Posterior cingulate gyrus (tissue), 11 donors: ENCODE data around the gene YWHAG.
"Not testable (repeated sequence)": the region's sequence is repeated elsewhere in the genome, so short reads cannot be mapped to it uniquely, and the experiment has no call there.

Experiments
- DNase-seq, 10 donors: peaks; one replicate each; pipeline versions ENCODE4 v3.0.0 to v3.0.0-alpha.2; 2020 to 2021; ENCODE audit warnings: mixed read lengths in 3 of 10
- intact Hi-C: fragments of 100-400 bp; cut with DNase I; formaldehyde crosslinking; loops from one replicate; pipeline ENCODE4 v1.15.1; 2023

The YWHAG gene

DNA sequence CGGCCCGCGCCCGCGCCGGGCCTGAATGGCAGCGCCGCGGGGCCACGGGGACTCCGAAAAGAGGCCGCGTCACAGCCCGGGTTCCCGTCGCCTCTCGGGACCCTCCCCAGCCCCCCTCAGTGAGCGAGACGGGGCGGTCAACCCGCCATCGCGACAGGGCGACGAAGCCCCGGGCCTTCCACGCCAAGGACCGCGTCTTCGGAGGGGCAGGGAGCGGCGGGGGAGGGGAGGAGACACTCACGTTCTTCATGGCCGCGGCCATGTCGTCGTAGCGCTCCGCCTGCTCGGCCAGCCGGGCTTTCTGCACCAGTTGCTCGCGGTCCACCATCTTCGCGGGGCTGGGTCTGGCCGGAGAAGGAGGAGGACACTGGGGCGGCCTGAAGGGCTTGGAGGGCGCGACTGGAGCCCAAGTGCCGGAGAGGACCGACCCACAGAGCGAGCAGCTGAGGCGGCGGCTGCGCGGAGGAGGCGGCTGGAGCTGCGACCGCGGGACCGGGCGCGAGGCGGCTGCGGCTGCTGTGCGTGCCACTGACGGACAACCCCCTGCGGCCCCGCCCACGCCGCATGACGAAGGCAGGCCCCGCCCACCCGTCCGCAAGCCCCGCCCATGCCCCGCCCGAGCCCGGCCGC is at the start of gene YWHAG:
TSS of gene YWHAG (minus strand) at position 511 of the 630 bp plus-strand sequence. CDS start at position 328, 183 bp downstream.
- intact Hi-C loops, result loop anchor here (1.0 to 2.0 kb wide), 3 partner anchors 35 to 68 kb away; no protein-coding TSS in a partner anchor
- peak; percentile 86 to 99 (median 94) for DNase-seq

DNA sequence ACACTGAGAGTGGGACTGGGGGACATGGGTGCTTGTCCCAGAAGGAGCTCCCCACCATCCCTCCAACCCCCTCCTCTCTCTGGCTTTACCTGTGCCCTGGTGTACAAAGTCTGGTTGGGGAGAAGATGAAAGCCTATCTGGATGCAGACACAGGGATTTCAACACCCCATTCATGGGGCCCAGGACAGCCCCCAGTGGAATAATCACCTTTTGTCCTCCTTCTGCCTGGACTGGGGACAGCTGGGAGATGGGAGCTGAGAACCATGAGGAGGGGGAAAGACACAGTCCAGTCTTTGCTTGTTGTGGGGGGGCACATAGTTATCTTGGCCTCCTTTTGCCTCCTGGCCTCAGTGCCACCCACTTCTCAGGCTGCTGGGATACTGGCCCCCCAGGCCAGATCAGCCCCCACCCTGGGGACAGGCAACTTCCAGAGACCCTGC is 49.4 kb upstream of the YWHAG start:
- intact Hi-C loops, result no loop called here
- no peak for DNase-seq

DNA sequence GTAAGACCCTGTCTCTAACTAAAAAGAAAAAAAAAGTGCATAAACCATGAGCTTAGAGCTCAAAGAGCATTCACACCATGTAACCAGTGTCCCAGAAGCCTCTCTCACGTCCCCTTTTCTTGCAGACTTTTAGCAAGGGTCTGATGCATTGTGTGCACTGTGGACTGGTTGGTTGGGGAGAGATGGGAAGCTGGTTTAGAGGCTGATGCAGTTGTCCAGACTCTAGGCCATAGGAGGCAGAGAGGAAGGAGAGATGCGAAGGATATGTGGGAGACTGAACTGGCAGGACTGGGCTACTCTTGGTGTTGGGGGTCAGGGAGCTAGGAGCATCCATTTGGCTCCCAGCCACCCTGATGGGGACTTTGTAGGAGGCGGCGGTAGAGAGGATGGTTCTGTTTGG is 48.9 kb upstream of the YWHAG start:
- intact Hi-C loops, result no loop called here
- no peak for DNase-seq

DNA sequence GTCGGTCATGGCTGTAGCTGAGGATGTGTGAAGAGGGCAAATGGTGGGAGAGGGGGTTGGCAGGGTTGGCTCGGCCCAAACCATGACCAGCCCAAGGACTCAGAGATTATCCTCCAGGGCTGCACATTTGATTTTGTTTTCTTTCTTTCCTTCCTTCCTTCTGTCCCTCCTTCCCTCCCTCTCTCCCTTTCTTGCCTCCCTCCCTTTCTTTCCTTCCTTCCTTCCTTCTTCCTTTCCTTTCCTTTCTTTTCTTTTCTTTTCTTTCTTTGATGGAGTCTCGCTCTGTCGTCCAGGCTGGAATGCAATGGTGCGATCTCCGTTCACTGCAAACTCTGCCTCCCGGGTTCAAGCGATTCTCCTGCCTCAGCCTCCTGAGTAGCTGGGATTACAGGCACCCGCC is 46.9 kb upstream of the YWHAG start:
- intact Hi-C loops, result no loop called here
- DNase-seq, result no peak

DNA sequence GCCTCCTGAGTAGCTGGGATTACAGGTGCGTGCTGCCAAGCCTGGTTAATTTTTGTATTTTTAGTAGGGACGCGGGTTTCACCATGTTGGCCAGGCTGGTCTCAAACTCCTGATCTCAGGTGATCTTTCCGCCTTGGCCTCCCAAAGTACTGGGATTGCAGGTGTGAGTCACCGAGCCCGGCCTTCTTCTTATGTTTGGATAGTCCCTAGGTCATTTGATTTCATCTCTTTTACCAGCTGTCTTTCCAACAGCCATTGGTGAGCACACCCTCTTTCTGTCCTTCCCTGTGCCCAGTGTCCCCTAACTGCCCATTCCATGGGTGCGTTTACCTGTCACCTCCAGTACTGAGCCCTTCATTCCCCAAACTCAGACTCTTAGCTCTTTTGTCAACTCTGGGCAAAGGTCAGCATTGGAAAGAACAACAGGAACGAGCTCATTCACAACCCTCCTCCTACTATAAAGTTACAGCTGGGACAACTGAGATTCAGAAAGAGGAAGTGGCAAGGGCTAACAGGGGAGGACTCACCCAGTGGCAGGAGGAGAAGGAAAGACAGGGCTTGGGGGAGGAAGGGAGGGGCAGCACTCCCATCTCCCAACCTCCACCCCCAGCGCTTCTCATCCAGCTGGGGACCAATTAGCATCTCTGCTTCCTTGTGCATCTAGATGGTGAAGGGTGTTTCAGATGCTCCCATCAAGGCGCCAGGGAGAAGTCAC is 45.1 kb upstream of the YWHAG start:
- DNase-seq, result no peak

DNA sequence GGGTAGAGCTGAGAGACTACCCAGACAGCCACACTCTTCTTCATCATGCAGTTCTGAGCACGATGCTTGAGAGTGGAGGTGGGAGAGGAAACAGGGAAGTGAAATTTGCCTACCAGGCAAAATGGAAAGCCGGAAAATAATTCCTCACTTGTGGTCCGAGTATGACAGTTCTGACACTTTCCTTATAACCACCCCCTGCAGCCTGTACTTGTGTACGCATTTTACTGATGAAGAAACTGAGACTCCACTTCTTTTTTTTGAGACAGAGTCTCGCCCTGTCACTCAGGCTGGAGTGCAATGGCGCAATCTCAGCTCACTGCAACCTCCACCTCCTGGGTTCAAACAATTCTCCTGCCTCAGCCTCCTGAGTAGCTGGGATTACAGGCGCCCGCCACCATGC is 44.3 kb upstream of the YWHAG start:
- DNase-seq, intact Hi-C loops: not testable (repeated sequence)

More for the DNA sequence above, 45.1 kb upstream of the YWHAG start:
- intact Hi-C loops, result no loop called here

DNA sequence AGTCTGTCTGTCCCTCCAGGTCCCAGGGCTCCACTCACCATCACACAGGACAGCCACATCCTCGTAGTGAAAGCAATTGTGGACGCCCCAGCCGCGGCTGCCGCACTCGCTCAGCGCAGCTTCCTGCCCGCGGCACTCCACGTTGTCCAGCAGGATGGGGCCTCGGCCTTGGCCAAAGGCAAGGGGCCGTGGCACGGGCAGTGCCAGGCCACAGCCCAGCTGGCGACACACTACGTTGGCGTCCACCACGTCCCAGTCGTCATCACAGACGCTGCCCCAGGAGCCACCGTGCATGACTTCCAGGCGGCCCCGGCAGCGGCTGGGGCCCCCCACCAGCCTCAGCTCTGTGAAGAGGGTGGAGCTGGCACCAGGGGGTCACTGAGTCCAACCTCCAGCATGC is 41.5 kb upstream of the YWHAG start:
- intact Hi-C loops, result no loop called here
- no peak for DNase-seq

DNA sequence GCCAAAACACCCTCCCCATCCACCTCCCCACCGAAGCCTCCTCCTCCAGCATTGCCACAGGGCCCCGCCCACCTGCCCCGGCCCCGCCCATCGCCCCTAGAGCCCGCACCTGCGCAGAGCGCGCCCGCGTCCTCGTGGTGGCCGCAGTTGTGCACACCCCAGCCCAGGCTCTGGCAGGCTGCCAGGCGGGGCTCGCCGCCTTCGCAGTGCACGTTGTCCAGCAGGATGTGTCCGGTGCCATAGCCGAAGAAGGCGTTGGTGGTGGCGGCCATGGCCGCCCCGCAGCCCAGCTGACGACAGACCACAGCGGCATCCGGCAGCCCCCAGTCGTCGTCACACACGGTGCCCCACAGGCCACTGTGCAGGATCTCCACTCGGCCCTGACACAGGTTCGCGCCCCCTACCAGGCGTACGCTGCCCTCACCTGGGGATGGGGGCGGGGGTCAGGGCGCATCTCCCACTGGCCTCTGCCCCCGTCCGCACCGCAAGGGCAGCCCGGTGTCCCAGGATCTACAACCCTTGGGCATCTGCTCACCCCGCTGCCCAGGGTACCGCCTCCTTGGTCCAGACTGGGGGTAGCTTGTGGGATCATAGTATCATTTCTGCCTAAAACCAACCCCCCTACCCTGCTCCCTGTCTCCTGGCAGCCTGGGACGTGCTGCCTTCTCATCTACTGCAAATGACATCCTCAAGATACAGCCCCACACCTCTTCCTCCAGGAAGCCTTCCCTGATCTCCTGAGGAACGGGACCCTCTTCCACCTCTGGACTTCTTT is 38.8 kb upstream of the YWHAG start:
- intact Hi-C loops, result no loop called here
- DNase-seq, result peak; percentile 50 to 97 (median 68)

DNA sequence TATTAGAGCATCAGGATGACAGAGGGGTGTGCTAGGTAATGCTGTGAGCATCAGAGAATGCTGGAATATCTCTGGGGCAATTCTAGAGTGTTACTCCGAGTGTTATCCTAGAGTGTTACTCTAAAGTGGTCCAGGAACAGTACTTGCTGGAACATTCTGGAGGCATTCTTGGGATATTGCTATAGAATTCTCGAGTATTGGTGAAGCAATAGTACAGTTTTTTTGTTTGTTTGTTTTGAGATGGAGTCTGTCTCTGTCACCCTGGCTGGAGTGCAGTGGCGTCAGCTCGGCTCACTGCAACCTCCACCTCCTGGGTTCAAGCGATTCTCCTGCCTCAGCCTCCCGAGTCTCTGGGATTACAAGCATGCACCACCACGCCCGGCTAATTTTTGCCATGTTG is 38.1 kb upstream of the YWHAG start:
- no peak for DNase-seq
- intact Hi-C loops, result no loop called here

DNA sequence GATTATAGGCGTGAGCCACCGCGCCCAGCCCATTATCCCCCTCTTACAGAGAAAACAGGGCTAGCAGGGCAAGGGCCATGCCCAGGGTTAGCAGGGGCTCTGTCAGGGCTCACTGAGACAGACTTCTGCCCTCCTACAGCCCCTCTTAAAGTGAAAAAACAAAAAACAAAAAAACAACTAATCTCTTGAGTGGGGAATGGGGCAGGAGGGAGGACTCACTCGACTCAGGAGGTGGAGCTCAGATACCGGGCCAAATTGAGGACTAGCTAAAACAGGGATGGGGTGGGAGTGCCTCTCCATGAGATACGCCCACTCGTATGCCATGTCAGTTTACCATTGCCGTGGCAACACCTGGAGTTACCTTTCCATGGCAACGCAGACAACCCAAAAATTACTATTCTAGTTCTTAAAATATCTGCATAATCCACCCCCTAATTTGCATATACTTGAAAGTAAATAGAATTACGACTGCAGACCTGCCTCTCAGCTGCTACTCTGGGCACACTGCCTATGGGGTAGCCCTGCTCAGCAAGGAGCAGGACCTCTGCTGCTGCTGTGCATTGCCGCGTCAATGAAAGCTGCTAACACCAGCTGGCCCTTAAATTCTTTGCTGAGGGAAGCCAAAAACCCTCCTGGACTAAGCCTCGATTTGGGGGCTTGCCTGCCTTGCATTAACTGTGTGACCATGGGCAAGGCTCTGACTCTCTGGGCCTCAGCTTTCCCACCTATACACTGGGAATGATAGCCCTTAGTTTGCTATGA is 37.4 kb upstream of the YWHAG start:
- peak in 3 of 10 donors; percentile 18 to 85 (median 20) for DNase-seq
- intact Hi-C loops, result no loop called here

DNA sequence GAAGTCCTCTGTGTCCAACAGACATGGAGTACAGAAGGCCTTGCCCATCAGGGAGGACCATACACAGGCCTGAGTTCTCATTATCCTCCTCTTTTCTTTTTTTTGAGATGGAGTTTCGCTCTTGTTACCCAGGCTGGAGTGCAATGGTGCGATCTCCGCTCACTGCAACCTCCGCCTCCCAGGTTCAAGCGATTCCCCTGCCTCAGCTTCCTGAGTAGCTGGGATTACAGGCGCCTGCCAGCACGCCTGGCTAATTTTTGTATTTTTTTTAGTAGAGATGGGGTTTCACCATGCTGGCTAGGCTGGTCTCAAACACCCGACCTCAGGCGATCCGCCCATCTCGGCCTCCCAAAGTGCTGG is 36.8 kb upstream of the YWHAG start:
- DNase-seq, intact Hi-C loops: not testable (repeated sequence)

DNA sequence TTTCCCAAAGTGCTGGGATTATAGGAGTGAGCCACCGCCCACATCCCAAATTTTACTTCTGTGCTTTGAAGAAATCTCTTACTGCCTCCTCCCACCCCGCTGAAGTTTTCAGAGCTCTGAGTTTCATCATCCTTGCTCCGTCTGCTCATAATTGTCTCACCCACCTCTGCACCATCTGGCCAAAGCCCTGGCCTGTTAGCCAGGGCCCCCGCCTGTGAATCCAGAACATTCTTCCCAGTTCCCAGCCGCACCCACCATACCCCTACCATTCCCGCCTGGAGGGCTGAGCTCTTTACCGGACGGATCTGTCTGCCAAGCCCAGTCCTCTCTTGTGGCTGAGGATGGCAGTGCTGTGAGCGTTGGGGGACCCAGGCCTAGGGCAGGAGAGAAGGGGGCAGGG is 36.2 kb upstream of the YWHAG start:
- peak in 4 of 10 donors; percentile 37 to 77 (median 41) for DNase-seq
- intact Hi-C loops, result no loop called here

DNA sequence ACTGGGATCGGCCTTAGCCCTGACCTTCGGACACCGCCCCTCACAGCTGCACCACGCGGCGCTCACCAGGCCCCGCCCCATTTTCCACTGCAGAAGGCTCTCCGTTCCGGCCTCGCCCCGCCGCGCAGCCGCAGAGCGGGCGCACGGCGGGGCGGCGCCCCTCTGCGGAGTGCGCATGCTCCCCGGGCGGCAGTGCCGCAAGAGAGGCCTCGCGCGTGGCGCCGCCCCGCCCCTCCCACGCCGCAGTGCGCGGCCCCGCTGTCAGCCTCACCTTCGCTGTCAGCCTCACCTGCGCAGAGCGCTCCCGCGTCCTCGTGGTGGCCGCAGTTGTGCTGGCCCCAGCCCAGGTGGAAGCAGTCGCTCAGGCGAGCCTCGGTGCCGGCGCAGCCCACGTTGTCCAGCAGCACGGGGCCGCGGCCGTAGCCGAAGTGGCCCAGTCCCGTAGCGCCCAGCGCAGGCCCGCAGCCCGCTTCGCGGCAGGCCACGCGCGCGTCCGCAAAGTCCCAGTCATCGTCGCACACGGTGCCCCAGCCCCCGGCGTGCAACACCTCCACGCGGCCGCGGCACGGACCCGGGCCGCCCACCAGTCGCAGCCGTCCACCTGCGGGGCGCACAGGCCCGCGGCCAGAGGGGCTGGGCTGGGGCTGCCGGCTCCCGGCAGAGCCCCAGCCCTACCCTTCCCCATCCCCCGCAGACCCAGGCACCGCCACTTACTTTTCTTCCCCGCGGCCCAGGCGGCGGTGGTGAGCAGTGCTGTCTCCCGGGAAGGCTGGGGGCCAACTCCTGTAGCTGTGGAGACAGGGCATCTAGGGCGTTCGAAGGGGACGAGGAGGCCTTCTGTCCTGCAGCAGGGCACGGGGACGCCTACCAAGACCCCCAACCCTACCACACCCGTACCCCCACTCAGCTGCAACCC is 34.6 kb upstream of the YWHAG start:
- peak; percentile 77 to 98 (median 88) for DNase-seq
- intact Hi-C loops, result loop anchor here (1.0 kb wide), 1 partner anchor 35 kb away; the partner anchor contains the start of gene YWHAG

DNA sequence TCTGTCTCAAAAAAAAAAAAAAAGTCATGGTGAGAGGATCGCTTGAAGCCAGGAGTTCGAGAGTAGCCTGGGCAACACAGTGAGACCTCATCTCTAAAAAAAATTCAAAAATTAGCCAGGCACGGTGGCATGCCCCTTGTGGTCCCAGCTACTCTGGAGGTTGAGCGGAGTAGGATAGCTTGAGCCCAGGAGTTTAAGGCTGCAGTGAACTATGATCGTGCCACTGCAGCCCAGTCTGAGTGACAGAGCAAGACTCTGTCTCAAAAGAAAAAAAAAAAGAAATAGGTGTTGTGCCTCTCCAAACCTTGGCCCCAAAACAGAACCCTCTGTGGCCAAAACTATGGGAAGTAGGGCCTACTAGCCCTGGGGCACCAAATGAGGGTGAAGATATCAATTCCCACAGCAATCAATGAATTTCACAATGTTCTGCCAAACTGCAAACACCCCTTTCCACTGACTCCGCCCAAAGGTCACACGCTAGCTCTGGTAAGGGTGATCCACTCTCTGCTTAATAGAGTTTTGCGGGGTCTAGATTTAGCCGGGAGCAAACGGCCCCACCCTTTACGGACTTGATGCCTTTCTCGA is 33.8 kb upstream of the YWHAG start:
- DNase-seq, result no peak
- intact Hi-C loops, result loop anchor here (1.0 kb wide), 1 partner anchor 34 kb away; the partner anchor contains the start of gene YWHAG

DNA sequence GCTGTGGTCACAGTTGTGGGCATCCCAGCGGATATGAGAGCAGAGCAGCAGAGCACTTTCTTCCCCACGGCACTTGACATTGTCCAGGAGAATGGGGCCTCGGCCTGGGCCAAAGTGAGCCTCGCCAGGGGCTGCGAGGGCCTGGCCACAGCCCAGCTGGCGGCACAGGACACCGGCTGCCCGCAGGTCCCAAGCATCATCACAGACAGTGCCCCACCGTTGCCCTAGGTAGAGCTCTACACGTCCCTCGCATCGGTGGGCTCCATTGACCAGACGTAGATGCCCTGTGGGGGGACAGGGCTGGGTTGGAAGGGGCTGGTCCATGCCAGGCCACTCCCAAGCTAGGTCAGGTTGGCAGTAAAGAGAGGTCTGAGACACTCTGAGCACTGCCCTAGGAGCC is 31.3 kb upstream of the YWHAG start:
- intact Hi-C loops, result no loop called here
- no peak for DNase-seq

DNA sequence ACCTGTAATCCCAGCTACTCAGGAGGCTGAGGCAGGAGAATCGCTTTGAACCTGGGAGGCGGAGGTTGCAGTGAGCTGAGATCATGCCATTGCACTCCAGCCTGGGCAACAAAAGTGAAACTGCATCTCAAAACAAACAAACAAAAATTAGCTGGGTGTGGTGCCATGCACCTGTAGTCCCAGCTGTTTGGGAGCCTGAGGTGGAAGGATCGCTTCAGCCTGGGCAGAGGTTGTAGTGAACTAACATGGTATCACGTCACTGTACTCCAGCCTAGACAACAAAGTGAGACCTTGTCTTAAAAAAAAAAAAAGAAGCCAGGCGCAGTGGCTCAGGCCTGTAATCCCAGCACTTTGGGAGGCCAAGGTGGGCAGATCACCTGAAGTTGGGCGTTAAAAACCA is 29.0 kb upstream of the YWHAG start:
- DNase-seq, intact Hi-C loops: not testable (repeated sequence)

DNA sequence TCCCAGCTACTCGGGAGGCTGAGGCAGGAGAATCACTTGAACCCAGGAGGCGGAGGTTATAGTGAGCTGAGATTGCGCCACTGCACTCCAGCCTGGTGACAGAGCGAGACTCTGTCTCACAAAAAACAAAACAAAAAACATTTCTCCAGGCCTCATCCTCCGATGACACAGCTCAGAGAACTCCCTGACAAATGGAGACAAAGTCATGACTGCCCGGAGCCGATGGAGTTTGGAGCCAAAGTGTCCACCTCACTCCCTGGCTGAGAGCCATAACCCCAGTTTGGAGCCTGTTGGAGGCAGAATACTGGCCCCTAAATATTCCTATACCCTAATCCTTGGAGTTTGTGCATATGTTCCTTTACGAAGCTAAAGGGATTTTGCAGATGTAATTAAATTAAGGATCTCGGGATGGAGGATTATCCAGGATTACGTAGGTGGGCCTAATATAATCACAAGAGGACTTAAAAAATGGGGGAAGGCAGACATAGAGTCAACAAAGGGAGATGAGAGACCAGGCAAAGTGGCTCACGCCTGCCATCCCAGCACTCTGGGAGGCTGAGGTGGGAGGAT is 28.0 kb upstream of the YWHAG start:
- no peak for DNase-seq
- intact Hi-C loops, result no loop called here

DNA sequence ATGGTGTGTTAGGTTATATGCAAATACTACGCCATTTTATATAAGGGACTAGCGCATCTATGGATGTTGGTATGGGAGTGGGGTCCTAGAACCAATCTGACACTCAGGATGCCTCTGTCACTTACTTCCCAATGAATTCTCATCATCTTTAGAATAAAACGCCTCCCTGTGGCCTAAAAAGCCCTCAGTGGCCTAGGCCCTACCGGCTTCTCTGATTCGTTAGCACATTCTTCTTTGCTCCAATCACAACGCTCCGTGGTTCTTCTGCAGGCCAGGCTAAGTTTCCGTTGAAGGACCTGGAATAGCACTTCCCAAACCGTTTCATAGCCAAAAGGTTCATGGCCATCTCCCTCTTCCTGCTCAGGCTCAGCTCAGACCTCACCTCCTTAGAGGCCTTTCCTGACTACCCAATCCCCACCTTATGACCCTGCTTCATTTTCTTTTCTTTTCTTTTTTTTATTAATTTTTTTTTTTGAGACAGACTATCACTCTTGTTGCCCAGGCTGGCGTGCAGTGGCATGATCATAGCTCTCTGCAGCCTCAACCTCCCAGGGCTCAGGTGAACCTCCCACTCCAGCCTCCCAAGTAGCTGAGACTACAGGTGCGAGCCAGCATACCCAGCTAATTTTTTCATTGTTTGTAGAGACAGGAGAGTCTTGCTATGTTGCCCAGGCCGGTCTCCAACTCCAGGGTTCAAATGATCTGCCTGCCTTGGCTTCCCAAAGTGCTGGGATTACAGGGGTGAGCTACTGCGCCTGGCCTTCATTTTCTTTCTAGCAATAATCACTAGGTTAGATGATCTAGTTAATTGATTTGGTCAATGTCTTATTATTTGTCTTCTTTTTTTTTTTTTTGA is 24.5 kb upstream of the YWHAG start:
- intact Hi-C loops, result no loop called here
- no peak for DNase-seq
